HCT116 (cell line): ENCODE results near the gene DTWD2. TPM values are rescaled to one million over a fixed set of nuclear protein-coding genes. Genes with fewer than 3 reads are reported as not detected.

Source experiments
- ATAC-seq: fragments of 200-7000 bp; cut with Tn5 transposase; 2 replicates; pipeline ENCODE4 v1.9.1; 2020; ENCODE audit warnings: mild to moderate bottlenecking, moderate library complexity
- BruUV-seq: library from RNA; stranded (reverse); fragments of 400-500 nt; replicated peaks from 2 replicates; lab custom pipeline; 2021; lab: Mats Ljungman, UMichigan
- CTCF ChIA-PET: fragments of 300-600 bp; sonication (Branson Sonifier 250); formaldehyde crosslinking; loops from one replicate; lab custom pipeline; 2021; ENCODE audit warnings: antibody characterized with exemption; lab: Charles Lee
- POLR2A ChIA-PET: fragments of 300-600, 350-600 bp; sonication (Branson Sonifier 250); formaldehyde crosslinking; loops from one replicate; lab custom pipeline; 2021; ENCODE audit warnings: antibody characterized with exemption; lab: Charles Lee
- RAD21 ChIA-PET, 2 experiments: fragments of 300-600 bp; sonication (Branson Sonifier 250); formaldehyde crosslinking; loops; one replicate each; lab custom pipeline; 2023; ENCODE audit warnings: low total read pairs in 2 of 2; ENCODE audit not compliant: uncharacterized antibody in 2 of 2, unreplicated experiment in 2 of 2, low non-redundant PET in 1 of 2; lab: Charles Lee
- DNase-seq: peaks from one replicate; pipeline ENCODE4 v3.0.0-alpha.2; 2010; ENCODE audit warnings: low read depth, low spot score
- H2AFZ ChIP-seq: fragments of 200-600 bp; shearing (Covaris generic), sonication (generic); 2 replicates; pipeline ENCODE4 v1.6.1; 2017; ENCODE audit warnings: low read depth, mixed run types, mixed read lengths, antibody characterized with exemption, low read length; ENCODE audit not compliant: poor library complexity, severe bottlenecking
- H3K27ac ChIP-seq: 2 replicates; pipeline ENCODE4 v1.5.1; 2012; ENCODE audit warnings: low read depth, low read length
- H3K27me3 ChIP-seq: fragments of 200-600 bp; sonication (generic); 2 replicates; pipeline ENCODE4 v1.6.1; 2016; ENCODE audit warnings: mixed run types, low read length, mixed read lengths; ENCODE audit not compliant: insufficient read depth
- H3K36me3 ChIP-seq, 2 experiments: fragments of 200-500 bp in 1 of 2; fragments of 200-600 bp in 1 of 2; sonication (Bioruptor generic) in 1 of 2; sonication (generic) in 1 of 2; 2 replicates each; pipeline versions ENCODE4 v1.5.1 to v1.6.1; 2014 to 2016; ENCODE audit warnings: low read length in 2 of 2, inconsistent platforms in 1 of 2, mixed read lengths in 1 of 2, mixed run types in 1 of 2; ENCODE audit not compliant: insufficient read depth in 2 of 2, control insufficient read depth in 1 of 2
- H3K4me1 ChIP-seq, 2 experiments: fragments of 200-600 bp in 1 of 2; sonication (generic) in 1 of 2; 2 replicates each; pipeline versions ENCODE4 v1.5.1 to v1.6.1; 2012 to 2017; ENCODE audit warnings: low read length in 2 of 2, inconsistent platforms in 1 of 2, mild to moderate bottlenecking in 1 of 2, mixed read lengths in 1 of 2, mixed run types in 1 of 2, moderate library complexity in 1 of 2; ENCODE audit not compliant: insufficient read depth in 2 of 2, control insufficient read depth in 1 of 2
- H3K4me2 ChIP-seq: fragments of 200-600 bp; sonication (generic); 2 replicates; pipeline ENCODE4 v1.6.1; 2017; ENCODE audit warnings: mixed run types, low read length, mixed read lengths
- H3K4me3 ChIP-seq, 2 experiments: fragments of 200-600 bp in 1 of 2; sonication (generic) in 1 of 2; replicated peaks in 1 of 2; 2 replicates each; pipeline ENCODE4 v1.5.1; 2011 to 2016; ENCODE audit warnings: low read length in 2 of 2, control low read depth in 1 of 2, low read depth in 1 of 2, mild to moderate bottlenecking in 1 of 2, mixed read lengths in 1 of 2, mixed run types in 1 of 2
- H3K79me2 ChIP-seq: fragments of 200-600 bp; sonication (generic); 2 replicates; pipeline ENCODE4 v1.6.1; 2017; ENCODE audit warnings: mild to moderate bottlenecking, mixed run types, low read length, moderate library complexity, mixed read lengths; ENCODE audit not compliant: insufficient read depth
- H3K9ac ChIP-seq: fragments of 200-600 bp; sonication (generic); 2 replicates; pipeline ENCODE4 v1.6.1; 2016; ENCODE audit warnings: low read length, mixed read lengths
- H3K9me2 ChIP-seq: fragments of 200-600 bp; sonication (generic), shearing (Covaris generic); 2 replicates; pipeline ENCODE4 v1.6.1; 2017; ENCODE audit warnings: mixed run types, mild to moderate bottlenecking, moderate library complexity; ENCODE audit not compliant: insufficient read depth
- H3K9me3 ChIP-seq, 2 experiments: fragments of 200-500 bp in 1 of 2; fragments of 200-600 bp in 1 of 2; sonication (Bioruptor generic) in 1 of 2; sonication (generic) in 1 of 2; 2 replicates each; pipeline ENCODE4 v1.6.1; 2014 to 2017; ENCODE audit warnings: low read length in 2 of 2, mixed read lengths in 2 of 2, inconsistent platforms in 1 of 2, low read depth in 1 of 2, mild to moderate bottlenecking in 1 of 2, mixed run types in 1 of 2, moderate library complexity in 1 of 2; ENCODE audit not compliant: control insufficient read depth in 1 of 2, insufficient read depth in 1 of 2
- H4K20me1 ChIP-seq: fragments of 200-600 bp; sonication (generic), shearing (Covaris generic); 2 replicates; pipeline ENCODE4 v1.6.1; 2017; ENCODE audit warnings: mixed run types, mild to moderate bottlenecking, moderate library complexity; ENCODE audit not compliant: insufficient read depth
- ATF3 ChIP-seq: IDR thresholded peaks from 2 replicates; pipeline ENCODE4 v1.6.1; 2012
- CBX3 ChIP-seq: IDR thresholded peaks from 2 replicates; pipeline ENCODE4 v1.6.1; 2012; ENCODE audit warnings: low read depth
- CTCF ChIP-seq, 3 experiments: fragments of 200-600 bp in 1 of 3; sonication (generic) in 1 of 3; IDR thresholded peaks in 2 of 3; conservative IDR thresholded peaks in 1 of 3; 2 replicates each; pipeline ENCODE4 v1.5.1; 2012 to 2017; ENCODE audit warnings: low read depth in 2 of 3, low read length in 2 of 3, antibody characterized with exemption in 1 of 3, borderline replicate concordance in 1 of 3, control low read depth in 1 of 3, mild to moderate bottlenecking in 1 of 3, mixed read lengths in 1 of 3, mixed run types in 1 of 3, moderate library complexity in 1 of 3; ENCODE audit not compliant: insufficient read depth in 1 of 3
- ELF1 ChIP-seq: IDR thresholded peaks from 2 replicates; pipeline ENCODE4 v1.6.1; 2012; ENCODE audit warnings: low read depth, borderline replicate concordance
- EZH2phosphoT487 ChIP-seq: fragments of 200-600 bp; IDR thresholded peaks from 2 replicates; pipeline ENCODE4 v1.6.1; 2018; ENCODE audit warnings: antibody characterized with exemption, borderline replicate concordance
- FOSL1 ChIP-seq: IDR thresholded peaks from 2 replicates; pipeline ENCODE4 v1.6.1; 2012; ENCODE audit warnings: low read depth
- JUND ChIP-seq: IDR thresholded peaks from 2 replicates; pipeline ENCODE4 v1.6.1; 2012
- MAX ChIP-seq: IDR thresholded peaks from 2 replicates; pipeline ENCODE4 v1.6.1; 2012
- POLR2A ChIP-seq: IDR thresholded peaks from 2 replicates; pipeline ENCODE4 v1.7.0; 2011; ENCODE audit warnings: borderline replicate concordance; ENCODE audit not compliant: insufficient read depth, insufficient read length; ENCODE audit errors: extremely low read depth
- SP1 ChIP-seq: IDR thresholded peaks from 2 replicates; pipeline ENCODE4 v1.6.1; 2012; ENCODE audit warnings: low read depth
- SRF ChIP-seq: IDR thresholded peaks from 2 replicates; pipeline ENCODE4 v1.6.1; 2012; ENCODE audit warnings: low read depth
- ZBTB33 ChIP-seq: IDR thresholded peaks from 2 replicates; pipeline ENCODE4 v1.6.1; 2011; ENCODE audit warnings: mild to moderate bottlenecking, low read length, moderate library complexity; ENCODE audit not compliant: insufficient replicate concordance; ENCODE audit errors: extremely low read depth
- ZNF274 ChIP-seq: fragments of 200-500 bp; sonication (Bioruptor generic); IDR thresholded peaks from 2 replicates; pipeline ENCODE4 v1.6.1; 2014; ENCODE audit warnings: mild to moderate bottlenecking, low read depth, low read length, inconsistent platforms
- intact Hi-C: fragments of 100-400 bp; cut with micrococcal nuclease; formaldehyde crosslinking; loops from 2 replicates; pipeline ENCODE4 v1.10.0; 2022
- total RNA-seq: library from RNA; stranded (reverse); gene quantifications from one replicate; pipeline ENCODE4 v1.2.1, GENCODE V29; 2021; ENCODE audit not compliant: unreplicated experiment
- TF ChIP-seq, protein P1 (sequence below): IDR thresholded peaks from 2 replicates; pipeline ENCODE4 v1.6.1; 2012; ENCODE audit warnings: low read depth

Gene DTWD2
- total RNA-seq, 1 experiment from 2014 or later = 5.2 TPM

DNA sequence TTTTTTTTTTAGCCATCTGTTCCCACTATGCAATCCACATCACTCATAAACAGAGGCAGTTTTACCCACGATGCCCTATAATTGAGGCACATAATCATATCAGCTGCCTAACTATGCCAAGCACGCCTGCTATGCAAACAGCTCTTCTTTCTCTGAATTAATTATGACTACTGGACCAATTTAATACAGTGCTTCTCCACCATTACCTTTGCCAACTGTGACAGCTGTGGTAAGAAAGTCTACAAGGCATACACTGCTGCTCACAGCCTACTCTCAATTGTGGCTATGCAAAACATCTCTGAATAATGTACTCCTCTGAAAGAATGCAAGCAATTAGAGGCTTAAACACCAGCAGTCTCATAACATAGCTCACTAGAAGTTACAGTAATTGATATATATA is 97.1 kb downstream of the DTWD2 start:
- Histone ChIP-seq H3K4me3 (no peak overlapping the region), H3K27ac (no peak overlapping the region), H4K20me1 (no peaks in the 10 kb centered on the region), H3K9me3 (no peaks in the 10 kb centered on the region), H2AFZ (no peak overlapping the region), H3K4me1 (no peaks in the 10 kb centered on the region), H3K9me2 (no peaks in the 10 kb centered on the region), H3K9ac (no peak overlapping the region), H3K36me3 (no peaks in the 10 kb centered on the region), H3K4me2 (no peak overlapping the region), H3K79me2 (no peaks in the 10 kb centered on the region), H3K27me3 (no peaks in the 10 kb centered on the region)
- BruUV-seq = no TSS peak
- ChIA-PET RAD21 (no interaction called here), CTCF (no interaction called here), POLR2A (no interaction called here)
- no peak for ATAC-seq
- no peak for DNase-seq
- TF ChIP-seq SP1 (no peak), MAX (no peak), FOSL1 (no peak), ELF1 (no peak)
- intact Hi-C loops = no loop called here

- no peaks in the 10 kb centered on the region for H3K36me3 ChIP-seq
- no peaks in the 10 kb centered on the region for H3K9me2 ChIP-seq
- no peaks in the 10 kb centered on the region for H3K4me1 ChIP-seq
- no peaks in the 10 kb centered on the region for H3K27me3 ChIP-seq
- ATAC-seq = no peak
- DNase-seq = no peak
- H3K4me3 ChIP-seq = no peak overlapping the region
- RAD21 ChIA-PET = no interaction called here
- H3K79me2 ChIP-seq = no peaks in the 10 kb centered on the region
- no peak overlapping the region for H3K9ac ChIP-seq
- H4K20me1 ChIP-seq = no peaks in the 10 kb centered on the region
- BruUV-seq = no TSS peak
- H2AFZ ChIP-seq = no peak overlapping the region
- H3K4me2 ChIP-seq = no peak overlapping the region
- CTCF ChIA-PET = no interaction called here
- intact Hi-C loops = no loop called here
- POLR2A ChIA-PET = no interaction called here
- no peak overlapping the region for H3K27ac ChIP-seq
- H3K9me3 ChIP-seq = no peaks in the 10 kb centered on the region
- TF ChIP-seq JUND (no peak), EZH2phosphoT487 (no peak), CTCF (IDR thresholded peaks at IDR 0.05 in 2 of 3, conservative IDR thresholded peaks at IDR 0.05 in 1 of 3; ENCODE audit: borderline replicate concordance in 1 of 3, insufficient read depth in 1 of 3, low read depth in 2 of 3, low read length in 2 of 3) (no peak), ZBTB33 (no peak), ATF3 (no peak), ZNF274 (no peak), POLR2A (no peak), CBX3 (no peak), SRF (no peak)
- TF ChIP-seq, protein P1, sequence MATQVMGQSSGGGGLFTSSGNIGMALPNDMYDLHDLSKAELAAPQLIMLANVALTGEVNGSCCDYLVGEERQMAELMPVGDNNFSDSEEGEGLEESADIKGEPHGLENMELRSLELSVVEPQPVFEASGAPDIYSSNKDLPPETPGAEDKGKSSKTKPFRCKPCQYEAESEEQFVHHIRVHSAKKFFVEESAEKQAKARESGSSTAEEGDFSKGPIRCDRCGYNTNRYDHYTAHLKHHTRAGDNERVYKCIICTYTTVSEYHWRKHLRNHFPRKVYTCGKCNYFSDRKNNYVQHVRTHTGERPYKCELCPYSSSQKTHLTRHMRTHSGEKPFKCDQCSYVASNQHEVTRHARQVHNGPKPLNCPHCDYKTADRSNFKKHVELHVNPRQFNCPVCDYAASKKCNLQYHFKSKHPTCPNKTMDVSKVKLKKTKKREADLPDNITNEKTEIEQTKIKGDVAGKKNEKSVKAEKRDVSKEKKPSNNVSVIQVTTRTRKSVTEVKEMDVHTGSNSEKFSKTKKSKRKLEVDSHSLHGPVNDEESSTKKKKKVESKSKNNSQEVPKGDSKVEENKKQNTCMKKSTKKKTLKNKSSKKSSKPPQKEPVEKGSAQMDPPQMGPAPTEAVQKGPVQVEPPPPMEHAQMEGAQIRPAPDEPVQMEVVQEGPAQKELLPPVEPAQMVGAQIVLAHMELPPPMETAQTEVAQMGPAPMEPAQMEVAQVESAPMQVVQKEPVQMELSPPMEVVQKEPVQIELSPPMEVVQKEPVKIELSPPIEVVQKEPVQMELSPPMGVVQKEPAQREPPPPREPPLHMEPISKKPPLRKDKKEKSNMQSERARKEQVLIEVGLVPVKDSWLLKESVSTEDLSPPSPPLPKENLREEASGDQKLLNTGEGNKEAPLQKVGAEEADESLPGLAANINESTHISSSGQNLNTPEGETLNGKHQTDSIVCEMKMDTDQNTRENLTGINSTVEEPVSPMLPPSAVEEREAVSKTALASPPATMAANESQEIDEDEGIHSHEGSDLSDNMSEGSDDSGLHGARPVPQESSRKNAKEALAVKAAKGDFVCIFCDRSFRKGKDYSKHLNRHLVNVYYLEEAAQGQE = no peak
Observed at GRCh38 chr5:118889165-118889564, 99.2 kb downstream of the DTWD2 start.
